ENCODE measurements around the gene NOS1AP. TPM values are rescaled to one million over a fixed set of nuclear protein-coding genes. Genes with fewer than 3 reads are reported as not detected.

The NOS1AP gene
- total and polyA plus RNA-seq, 2 experiments from 2014 or later = 5.8 to 6.6 TPM

DNA sequence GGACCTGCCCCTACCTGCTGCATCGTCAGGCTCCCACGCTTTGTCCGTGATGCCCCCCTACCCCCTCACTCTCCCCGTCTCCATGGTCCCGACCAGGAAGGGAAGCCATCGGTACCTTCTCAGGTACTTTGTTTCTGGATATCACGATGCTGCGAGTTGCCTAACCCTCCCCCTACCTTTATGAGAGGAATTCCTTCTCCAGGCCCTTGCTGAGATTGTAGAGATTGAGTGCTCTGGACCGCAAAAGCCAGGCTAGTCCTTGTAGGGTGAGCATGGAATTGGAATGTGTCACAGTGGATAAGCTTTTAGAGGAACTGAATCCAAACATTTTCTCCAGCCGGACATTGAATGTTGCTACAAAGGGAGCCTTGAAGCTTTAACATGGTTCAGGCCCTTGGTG is 298.3 kb downstream of the NOS1AP start:
- H3K36me3 ChIP-seq (ENCODE audit: insufficient read depth) = no peaks in the 10 kb centered on the region
- no peak overlapping the region for H3K4me3 ChIP-seq
- no peak overlapping the region for H2AFZ ChIP-seq
- H3K79me2 ChIP-seq (replicated peaks; ENCODE audit: insufficient read depth) = no peaks in the 10 kb centered on the region
- H3K27me3 ChIP-seq (ENCODE audit: insufficient read depth) = no peaks in the 10 kb centered on the region
- H3K27ac Mint-ChIP-seq = no peak overlapping the region
- no peak overlapping the region for H3K4me3 Mint-ChIP-seq
- no peaks in the 10 kb centered on the region for H3F3A ChIP-seq (replicated peaks; ENCODE audit: low read depth)
- H3K4me2 ChIP-seq = no peak overlapping the region
- H3K4me1 Mint-ChIP-seq = peaks cover 5% of the 10 kb centered on the region
- no peaks in the 10 kb centered on the region for H3K9me2 ChIP-seq (ENCODE audit: insufficient read depth)
- H3K36me3 Mint-ChIP-seq (ENCODE audit: low read depth) = peaks cover 17% of the 10 kb centered on the region; the same call in 2 of the 3 replicates
- H4K20me1 ChIP-seq (replicated peaks; ENCODE audit: insufficient read depth) = no peaks in the 10 kb centered on the region
- no peaks in the 10 kb centered on the region for H3K9me3 Mint-ChIP-seq
- TF ChIP-seq, protein P1, sequence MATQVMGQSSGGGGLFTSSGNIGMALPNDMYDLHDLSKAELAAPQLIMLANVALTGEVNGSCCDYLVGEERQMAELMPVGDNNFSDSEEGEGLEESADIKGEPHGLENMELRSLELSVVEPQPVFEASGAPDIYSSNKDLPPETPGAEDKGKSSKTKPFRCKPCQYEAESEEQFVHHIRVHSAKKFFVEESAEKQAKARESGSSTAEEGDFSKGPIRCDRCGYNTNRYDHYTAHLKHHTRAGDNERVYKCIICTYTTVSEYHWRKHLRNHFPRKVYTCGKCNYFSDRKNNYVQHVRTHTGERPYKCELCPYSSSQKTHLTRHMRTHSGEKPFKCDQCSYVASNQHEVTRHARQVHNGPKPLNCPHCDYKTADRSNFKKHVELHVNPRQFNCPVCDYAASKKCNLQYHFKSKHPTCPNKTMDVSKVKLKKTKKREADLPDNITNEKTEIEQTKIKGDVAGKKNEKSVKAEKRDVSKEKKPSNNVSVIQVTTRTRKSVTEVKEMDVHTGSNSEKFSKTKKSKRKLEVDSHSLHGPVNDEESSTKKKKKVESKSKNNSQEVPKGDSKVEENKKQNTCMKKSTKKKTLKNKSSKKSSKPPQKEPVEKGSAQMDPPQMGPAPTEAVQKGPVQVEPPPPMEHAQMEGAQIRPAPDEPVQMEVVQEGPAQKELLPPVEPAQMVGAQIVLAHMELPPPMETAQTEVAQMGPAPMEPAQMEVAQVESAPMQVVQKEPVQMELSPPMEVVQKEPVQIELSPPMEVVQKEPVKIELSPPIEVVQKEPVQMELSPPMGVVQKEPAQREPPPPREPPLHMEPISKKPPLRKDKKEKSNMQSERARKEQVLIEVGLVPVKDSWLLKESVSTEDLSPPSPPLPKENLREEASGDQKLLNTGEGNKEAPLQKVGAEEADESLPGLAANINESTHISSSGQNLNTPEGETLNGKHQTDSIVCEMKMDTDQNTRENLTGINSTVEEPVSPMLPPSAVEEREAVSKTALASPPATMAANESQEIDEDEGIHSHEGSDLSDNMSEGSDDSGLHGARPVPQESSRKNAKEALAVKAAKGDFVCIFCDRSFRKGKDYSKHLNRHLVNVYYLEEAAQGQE (IDR thresholded peaks at IDR 0.05; ENCODE audit: unreplicated experiment) = no peak
- no peak for TF ChIP-seq ZNF114 (CRISPR knock-in tag; IDR thresholded peaks at IDR 0.05)
- no peak for TF ChIP-seq EZH2 (IDR thresholded peaks at IDR 0.05; ENCODE audit: low read depth, unreplicated experiment)
- TF ChIP-seq STAT1 (IDR thresholded peaks at IDR 0.05; ENCODE audit: unreplicated experiment) = no peak
- TF ChIP-seq CREB1 (CRISPR knock-in tag; IDR thresholded peaks at IDR 0.05; ENCODE audit: low read depth) = no peak
- TF ChIP-seq, protein P2, sequence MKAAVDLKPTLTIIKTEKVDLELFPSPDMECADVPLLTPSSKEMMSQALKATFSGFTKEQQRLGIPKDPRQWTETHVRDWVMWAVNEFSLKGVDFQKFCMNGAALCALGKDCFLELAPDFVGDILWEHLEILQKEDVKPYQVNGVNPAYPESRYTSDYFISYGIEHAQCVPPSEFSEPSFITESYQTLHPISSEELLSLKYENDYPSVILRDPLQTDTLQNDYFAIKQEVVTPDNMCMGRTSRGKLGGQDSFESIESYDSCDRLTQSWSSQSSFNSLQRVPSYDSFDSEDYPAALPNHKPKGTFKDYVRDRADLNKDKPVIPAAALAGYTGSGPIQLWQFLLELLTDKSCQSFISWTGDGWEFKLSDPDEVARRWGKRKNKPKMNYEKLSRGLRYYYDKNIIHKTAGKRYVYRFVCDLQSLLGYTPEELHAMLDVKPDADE (IDR thresholded peaks at IDR 0.05) = no peak
- TF ChIP-seq JUNB (IDR thresholded peaks at IDR 0.05; ENCODE audit: unreplicated experiment) = no peak
- no peak for TF ChIP-seq NANOG (IDR thresholded peaks at IDR 0.05; ENCODE audit: borderline replicate concordance)
- TF ChIP-seq EZH2phosphoT487 (IDR thresholded peaks at IDR 0.05; ENCODE audit: unreplicated experiment) = no peak
- TF ChIP-seq, protein P3, sequence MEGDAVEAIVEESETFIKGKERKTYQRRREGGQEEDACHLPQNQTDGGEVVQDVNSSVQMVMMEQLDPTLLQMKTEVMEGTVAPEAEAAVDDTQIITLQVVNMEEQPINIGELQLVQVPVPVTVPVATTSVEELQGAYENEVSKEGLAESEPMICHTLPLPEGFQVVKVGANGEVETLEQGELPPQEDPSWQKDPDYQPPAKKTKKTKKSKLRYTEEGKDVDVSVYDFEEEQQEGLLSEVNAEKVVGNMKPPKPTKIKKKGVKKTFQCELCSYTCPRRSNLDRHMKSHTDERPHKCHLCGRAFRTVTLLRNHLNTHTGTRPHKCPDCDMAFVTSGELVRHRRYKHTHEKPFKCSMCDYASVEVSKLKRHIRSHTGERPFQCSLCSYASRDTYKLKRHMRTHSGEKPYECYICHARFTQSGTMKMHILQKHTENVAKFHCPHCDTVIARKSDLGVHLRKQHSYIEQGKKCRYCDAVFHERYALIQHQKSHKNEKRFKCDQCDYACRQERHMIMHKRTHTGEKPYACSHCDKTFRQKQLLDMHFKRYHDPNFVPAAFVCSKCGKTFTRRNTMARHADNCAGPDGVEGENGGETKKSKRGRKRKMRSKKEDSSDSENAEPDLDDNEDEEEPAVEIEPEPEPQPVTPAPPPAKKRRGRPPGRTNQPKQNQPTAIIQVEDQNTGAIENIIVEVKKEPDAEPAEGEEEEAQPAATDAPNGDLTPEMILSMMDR (conservative IDR thresholded peaks at IDR 0.05; ENCODE audit: low read depth in 2 of 2) = no peak
- TF ChIP-seq, protein P4, sequence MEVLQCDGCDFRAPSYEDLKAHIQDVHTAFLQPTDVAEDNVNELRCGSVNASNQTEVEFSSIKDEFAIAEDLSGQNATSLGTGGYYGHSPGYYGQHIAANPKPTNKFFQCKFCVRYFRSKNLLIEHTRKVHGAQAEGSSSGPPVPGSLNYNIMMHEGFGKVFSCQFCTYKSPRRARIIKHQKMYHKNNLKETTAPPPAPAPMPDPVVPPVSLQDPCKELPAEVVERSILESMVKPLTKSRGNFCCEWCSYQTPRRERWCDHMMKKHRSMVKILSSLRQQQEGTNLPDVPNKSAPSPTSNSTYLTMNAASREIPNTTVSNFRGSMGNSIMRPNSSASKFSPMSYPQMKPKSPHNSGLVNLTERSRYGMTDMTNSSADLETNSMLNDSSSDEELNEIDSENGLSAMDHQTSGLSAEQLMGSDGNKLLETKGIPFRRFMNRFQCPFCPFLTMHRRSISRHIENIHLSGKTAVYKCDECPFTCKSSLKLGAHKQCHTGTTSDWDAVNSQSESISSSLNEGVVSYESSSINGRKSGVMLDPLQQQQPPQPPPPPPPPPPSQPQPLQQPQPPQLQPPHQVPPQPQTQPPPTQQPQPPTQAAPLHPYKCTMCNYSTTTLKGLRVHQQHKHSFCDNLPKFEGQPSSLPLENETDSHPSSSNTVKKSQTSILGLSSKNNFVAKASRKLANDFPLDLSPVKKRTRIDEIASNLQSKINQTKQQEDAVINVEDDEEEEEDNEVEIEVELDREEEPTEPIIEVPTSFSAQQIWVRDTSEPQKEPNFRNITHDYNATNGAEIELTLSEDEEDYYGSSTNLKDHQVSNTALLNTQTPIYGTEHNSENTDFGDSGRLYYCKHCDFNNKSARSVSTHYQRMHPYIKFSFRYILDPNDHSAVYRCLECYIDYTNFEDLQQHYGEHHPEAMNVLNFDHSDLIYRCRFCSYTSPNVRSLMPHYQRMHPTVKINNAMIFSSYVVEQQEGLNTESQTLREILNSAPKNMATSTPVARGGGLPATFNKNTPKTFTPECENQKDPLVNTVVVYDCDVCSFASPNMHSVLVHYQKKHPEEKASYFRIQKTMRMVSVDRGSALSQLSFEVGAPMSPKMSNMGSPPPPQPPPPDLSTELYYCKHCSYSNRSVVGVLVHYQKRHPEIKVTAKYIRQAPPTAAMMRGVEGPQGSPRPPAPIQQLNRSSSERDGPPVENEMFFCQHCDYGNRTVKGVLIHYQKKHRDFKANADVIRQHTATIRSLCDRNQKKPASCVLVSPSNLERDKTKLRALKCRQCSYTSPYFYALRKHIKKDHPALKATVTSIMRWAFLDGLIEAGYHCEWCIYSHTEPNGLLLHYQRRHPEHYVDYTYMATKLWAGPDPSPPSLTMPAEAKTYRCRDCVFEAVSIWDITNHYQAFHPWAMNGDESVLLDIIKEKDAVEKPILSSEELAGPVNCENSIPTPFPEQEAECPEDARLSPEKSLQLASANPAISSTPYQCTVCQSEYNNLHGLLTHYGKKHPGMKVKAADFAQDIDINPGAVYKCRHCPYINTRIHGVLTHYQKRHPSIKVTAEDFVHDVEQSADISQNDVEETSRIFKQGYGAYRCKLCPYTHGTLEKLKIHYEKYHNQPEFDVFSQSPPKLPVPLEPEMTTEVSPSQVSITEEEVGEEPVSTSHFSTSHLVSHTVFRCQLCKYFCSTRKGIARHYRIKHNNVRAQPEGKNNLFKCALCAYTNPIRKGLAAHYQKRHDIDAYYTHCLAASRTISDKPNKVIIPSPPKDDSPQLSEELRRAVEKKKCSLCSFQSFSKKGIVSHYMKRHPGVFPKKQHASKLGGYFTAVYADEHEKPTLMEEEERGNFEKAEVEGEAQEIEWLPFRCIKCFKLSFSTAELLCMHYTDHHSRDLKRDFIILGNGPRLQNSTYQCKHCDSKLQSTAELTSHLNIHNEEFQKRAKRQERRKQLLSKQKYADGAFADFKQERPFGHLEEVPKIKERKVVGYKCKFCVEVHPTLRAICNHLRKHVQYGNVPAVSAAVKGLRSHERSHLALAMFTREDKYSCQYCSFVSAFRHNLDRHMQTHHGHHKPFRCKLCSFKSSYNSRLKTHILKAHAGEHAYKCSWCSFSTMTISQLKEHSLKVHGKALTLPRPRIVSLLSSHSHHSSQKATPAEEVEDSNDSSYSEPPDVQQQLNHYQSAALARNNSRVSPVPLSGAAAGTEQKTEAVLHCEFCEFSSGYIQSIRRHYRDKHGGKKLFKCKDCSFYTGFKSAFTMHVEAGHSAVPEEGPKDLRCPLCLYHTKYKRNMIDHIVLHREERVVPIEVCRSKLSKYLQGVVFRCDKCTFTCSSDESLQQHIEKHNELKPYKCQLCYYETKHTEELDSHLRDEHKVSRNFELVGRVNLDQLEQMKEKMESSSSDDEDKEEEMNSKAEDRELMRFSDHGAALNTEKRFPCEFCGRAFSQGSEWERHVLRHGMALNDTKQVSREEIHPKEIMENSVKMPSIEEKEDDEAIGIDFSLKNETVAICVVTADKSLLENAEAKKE (CRISPR knock-in tag; IDR thresholded peaks at IDR 0.05) = no peak
- no peak for TF ChIP-seq POLR2AphosphoS5 (IDR thresholded peaks at IDR 0.05; ENCODE audit: low read depth)
- no peak for TF ChIP-seq ZNF331 (CRISPR knock-in tag; IDR thresholded peaks at IDR 0.05; ENCODE audit: low read depth)
- DNase-seq (ENCODE audit: low spot score) = no peak
- H3K27me3 Mint-ChIP-seq (ENCODE audit: insufficient read depth, low read depth, poor library complexity) = peaks cover 14% of the 10 kb centered on the region
- no peak overlapping the region for H3K27ac ChIP-seq (ENCODE audit: low read depth)
- ATAC-seq = no peak
- H3K4me1 ChIP-seq (ENCODE audit: insufficient read depth) = no peaks in the 10 kb centered on the region
